Activated effector memory CD4-positive, alpha-beta T cell treated with Interleukin-2 at 50 U/mL for 16 hours (primary cell): Measurements from ENCODE around the gene RAB40A.
A peak's percentile ranks its signal among the peaks of the same experiment; 100 is the strongest.

ENCODE experiments used
- DNase-seq: peaks from one replicate; pipeline ENCODE4 v3.0.0-alpha.2; 2020

RAB40A gene

GRCh38 chrX:103460001-103460755, 59.1 kb downstream of the RAB40A start:
- DNase-seq = peak; percentile 68

GRCh38 chrX:103453655-103454054, 65.6 kb downstream of the RAB40A start:
- DNase-seq = no peak
